H1 (cell line): ENCODE results near the gene CD81. TPM values are rescaled to one million over a fixed set of nuclear protein-coding genes. Genes with fewer than 3 reads are reported as not detected.

Experiments
- CTCF ChIA-PET: fragments of 300-600 bp; sonication (Branson Sonifier 250); formaldehyde crosslinking; loops from one replicate; lab custom pipeline; 2021; ENCODE audit not compliant: partially characterized antibody; lab: Charles Lee
- POLR2A ChIA-PET: fragments of 300-600 bp; sonication (Branson Sonifier 250); formaldehyde crosslinking; loops from one replicate; lab custom pipeline; 2021; ENCODE audit warnings: inconsistent platforms; ENCODE audit not compliant: partially characterized antibody; lab: Charles Lee
- DNase-seq, 2 experiments: peaks; one replicate each; pipeline versions ENCODE4 v3.0.0 to v3.0.0-alpha.2; 2010 to 2022; ENCODE audit warnings: low spot score in 2 of 2, low read depth in 1 of 2, mixed read lengths in 1 of 2
- FAIRE-seq: peaks from 2 replicates; lab custom pipeline; 2011; peaks lifted over from hg19 to GRCh38; lab: Jason Lieb, UNC
- H2AFZ ChIP-seq: 2 replicates; pipeline ENCODE4 v1.8.1; 2012; ENCODE audit warnings: low read length, inconsistent platforms
- H2AK5ac ChIP-seq: 2 replicates; pipeline ENCODE4 v1.6.1; 2013; ENCODE audit warnings: low read depth, low read length
- H2BK120ac ChIP-seq: replicated peaks from 2 replicates; pipeline ENCODE3; 2013; ENCODE audit warnings: low read depth, low read length, inconsistent platforms
- H2BK12ac ChIP-seq: 2 replicates; pipeline ENCODE4 v1.6.1; 2013; ENCODE audit warnings: low read depth, low read length
- H2BK15ac ChIP-seq: 2 replicates; pipeline ENCODE4 v1.6.1; 2013; ENCODE audit warnings: low read length
- H2BK20ac ChIP-seq: 2 replicates; pipeline ENCODE4 v1.6.1; 2013; ENCODE audit warnings: low read length
- H2BK5ac ChIP-seq: 2 replicates; pipeline ENCODE4 v1.6.1; 2013; ENCODE audit warnings: low read depth, low read length
- H3K14ac ChIP-seq: 2 replicates; pipeline ENCODE4 v1.6.1; 2013; ENCODE audit warnings: inconsistent platforms; ENCODE audit not compliant: insufficient read length
- H3K18ac ChIP-seq: 2 replicates; pipeline ENCODE4 v1.6.1; 2013; ENCODE audit warnings: low read length; ENCODE audit errors: extremely low read depth
- H3K23ac ChIP-seq: 2 replicates; pipeline ENCODE4 v1.6.1; 2013; ENCODE audit warnings: inconsistent platforms; ENCODE audit not compliant: insufficient read length
- H3K23me2 ChIP-seq: 2 replicates; pipeline ENCODE4 v1.6.1; 2013; ENCODE audit warnings: low read depth, low read length
- H3K27ac ChIP-seq: 2 replicates; pipeline ENCODE4 v1.6.1; 2011; ENCODE audit warnings: low read depth, low read length, inconsistent platforms
- H3K27me3 ChIP-seq, 4 experiments: replicated peaks in 1 of 4; 1 replicate in 1 of 4; 2 replicates in 3 of 4; pipeline versions ENCODE4 v1.6.1 to v1.8.1; 2011 to 2013; ENCODE audit warnings: low read length in 3 of 4, mild to moderate bottlenecking in 3 of 4, inconsistent platforms in 2 of 4, mixed read lengths in 2 of 4, moderate library complexity in 1 of 4; ENCODE audit not compliant: control insufficient read depth in 3 of 4, insufficient read depth in 3 of 4; ENCODE audit errors: extremely low read depth in 1 of 4
- H3K36me3 ChIP-seq, 4 experiments: 2 replicates each; pipeline versions ENCODE4 v1.6.1 to v1.8.1; 2011 to 2013; ENCODE audit warnings: mild to moderate bottlenecking in 4 of 4, low read length in 3 of 4, moderate library complexity in 2 of 4, control low read depth in 1 of 4, inconsistent platforms in 1 of 4; ENCODE audit not compliant: insufficient read depth in 4 of 4, control insufficient read depth in 2 of 4
- H3K4ac ChIP-seq: replicated peaks from 2 replicates; pipeline ENCODE3; 2013; ENCODE audit warnings: low read length, low read depth, mixed read lengths, inconsistent platforms; ENCODE audit not compliant: insufficient read length
- H3K4me1 ChIP-seq, 4 experiments: replicated peaks in 1 of 4; 1 replicate in 1 of 4; 2 replicates in 3 of 4; pipeline versions ENCODE4 v1.6.1 to v1.8.1; 2011 to 2013; ENCODE audit warnings: low read length in 3 of 4, inconsistent platforms in 2 of 4, mixed read lengths in 1 of 4; ENCODE audit not compliant: insufficient read depth in 4 of 4, control insufficient read depth in 3 of 4
- H3K4me2 ChIP-seq, 2 experiments: 2 replicates each; pipeline versions ENCODE4 v1.6.1 to v1.8.1; 2011 to 2013; ENCODE audit warnings: low read depth in 2 of 2, low read length in 2 of 2, control low read depth in 1 of 2, inconsistent platforms in 1 of 2, mild to moderate bottlenecking in 1 of 2; ENCODE audit not compliant: insufficient read depth in 1 of 2
- H3K4me3 ChIP-seq, 4 experiments: fragments of 200-600, 300-600 bp in 1 of 4; sonication (generic), shearing (Covaris generic), sonication (Bioruptor Twin) in 1 of 4; 2 replicates each; pipeline versions ENCODE4 v1.5.1 to v1.8.1; 2011 to 2016; ENCODE audit warnings: low read length in 4 of 4, low read depth in 3 of 4, control low read depth in 2 of 4, inconsistent platforms in 2 of 4, mild to moderate bottlenecking in 2 of 4, mixed read lengths in 1 of 4, moderate library complexity in 1 of 4; ENCODE audit not compliant: insufficient read depth in 2 of 4; ENCODE audit errors: extremely low read depth in 1 of 4
- H3K56ac ChIP-seq: replicated peaks from 2 replicates; pipeline ENCODE3; 2013; ENCODE audit warnings: low read depth, mild to moderate bottlenecking, mixed read lengths, low read length, inconsistent platforms; ENCODE audit not compliant: insufficient read length
- H3K79me1 ChIP-seq: 2 replicates; pipeline ENCODE4 v1.6.1; 2013; ENCODE audit warnings: low read depth, low read length, control low read depth
- H3K79me2 ChIP-seq, 2 experiments: 2 replicates each; pipeline versions ENCODE4 v1.6.1 to v1.8.1; 2012 to 2013; ENCODE audit warnings: low read length in 2 of 2, mild to moderate bottlenecking in 2 of 2, inconsistent platforms in 1 of 2; ENCODE audit not compliant: insufficient read depth in 2 of 2, control insufficient read depth in 1 of 2
- H3K9ac ChIP-seq, 4 experiments: replicated peaks in 1 of 4; 1 replicate in 1 of 4; 2 replicates in 3 of 4; pipeline versions ENCODE4 v1.6.1 to v1.8.1; 2011 to 2013; ENCODE audit warnings: low read depth in 3 of 4, low read length in 3 of 4, control low read depth in 2 of 4, mild to moderate bottlenecking in 2 of 4, moderate library complexity in 2 of 4, inconsistent platforms in 1 of 4; ENCODE audit errors: extremely low read depth in 1 of 4
- H3K9me3 ChIP-seq, 2 experiments: 2 replicates each; pipeline versions ENCODE4 v1.6.1 to v1.8.1; 2012 to 2013; ENCODE audit warnings: mild to moderate bottlenecking in 2 of 2, moderate library complexity in 2 of 2, control low read depth in 1 of 2, inconsistent platforms in 1 of 2, low read depth in 1 of 2, low read length in 1 of 2, mixed read lengths in 1 of 2; ENCODE audit not compliant: insufficient read depth in 2 of 2
- H4K20me1 ChIP-seq, 2 experiments: replicated peaks in 1 of 2; 2 replicates each; pipeline versions ENCODE3 to v1.8.1; 2011 to 2013; ENCODE audit warnings: inconsistent platforms in 2 of 2, low read length in 2 of 2, mild to moderate bottlenecking in 1 of 2; ENCODE audit not compliant: insufficient read depth in 2 of 2, control insufficient read depth in 1 of 2
- H4K5ac ChIP-seq: 2 replicates; pipeline ENCODE4 v1.6.1; 2013; ENCODE audit warnings: low read length, low read depth, mixed read lengths, inconsistent platforms; ENCODE audit not compliant: insufficient read length
- H4K8ac ChIP-seq: 2 replicates; pipeline ENCODE4 v1.8.0; 2013; ENCODE audit warnings: mild to moderate bottlenecking, moderate library complexity, low read length, inconsistent platforms; ENCODE audit not compliant: insufficient read depth; ENCODE audit errors: extremely low read depth
- H4K91ac ChIP-seq: replicated peaks from 2 replicates; pipeline ENCODE3; 2013; ENCODE audit warnings: low read length, mixed read lengths, inconsistent platforms; ENCODE audit not compliant: insufficient read length
- BACH1 ChIP-seq: IDR thresholded peaks from 2 replicates; pipeline ENCODE4 v1.6.1; 2012; ENCODE audit warnings: low read length, improper control_type of control experiment
- BCL11A ChIP-seq, 2 experiments: IDR thresholded peaks; one replicate each; pipeline ENCODE4 v1.6.1; 2011; ENCODE audit warnings: low read depth in 2 of 2, low read length in 2 of 2, mild to moderate bottlenecking in 2 of 2
- CBX5 ChIP-seq: fragments of 300-800, 300-1000 bp; sonication (generic); IDR thresholded peaks from 2 replicates; pipeline ENCODE4 v1.7.1; 2016; ENCODE audit warnings: antibody characterized with exemption, low read length, low read depth
- CTCF ChIP-seq, 3 experiments: IDR thresholded peaks; 1 replicate in 2 of 3; 2 replicates in 1 of 3; pipeline versions ENCODE4 v1.5.1 to v1.6.1; 2011; ENCODE audit warnings: low read length in 3 of 3, mild to moderate bottlenecking in 3 of 3, inconsistent platforms in 2 of 3, low read depth in 1 of 3, moderate library complexity in 1 of 3; ENCODE audit not compliant: insufficient read depth in 1 of 3; ENCODE audit errors: control extremely low read depth in 1 of 3
- EZH2 ChIP-seq: fragments of 200-600 bp; sonication (generic); IDR thresholded peaks from 2 replicates; pipeline ENCODE4 v1.7.1; 2012; ENCODE audit warnings: low read depth, mild to moderate bottlenecking, moderate library complexity, low read length, inconsistent platforms; ENCODE audit not compliant: severe bottlenecking
- HDAC2 ChIP-seq, 2 experiments: fragments of 300-600 bp in 1 of 2; sonication (generic) in 1 of 2; IDR thresholded peaks; 2 replicates each; pipeline ENCODE4 v1.6.1; 2011 to 2012; ENCODE audit warnings: low read depth in 2 of 2, low read length in 2 of 2, mild to moderate bottlenecking in 2 of 2, moderate library complexity in 2 of 2, borderline replicate concordance in 1 of 2, inconsistent platforms in 1 of 2
- HDAC6 ChIP-seq: IDR thresholded peaks from one replicate; pipeline ENCODE4 v1.7.1; 2012; ENCODE audit warnings: low read depth, mild to moderate bottlenecking, inconsistent platforms, low read length, moderate library complexity
- JUND ChIP-seq: IDR thresholded peaks from 2 replicates; pipeline ENCODE4 v1.6.1; 2011; ENCODE audit warnings: mild to moderate bottlenecking, improper control_type of control experiment, low read length
- MAX ChIP-seq: IDR thresholded peaks from 2 replicates; pipeline ENCODE4 v1.6.1; 2012; ENCODE audit warnings: inconsistent platforms
- SP2 ChIP-seq: IDR thresholded peaks from 2 replicates; pipeline ENCODE4 v1.6.1; 2012; ENCODE audit warnings: mild to moderate bottlenecking, low read length, inconsistent platforms
- YY1 ChIP-seq: IDR thresholded peaks from 2 replicates; pipeline ENCODE4 v1.6.1; 2011; ENCODE audit warnings: low read depth, mild to moderate bottlenecking, low read length
- WGBS, 2 experiments: shearing (Covaris generic) in 1 of 2; methylation state at CpG; one replicate each; pipeline versions ENCODE4 v1.1.6 to v1.1.7; 2013 to 2015; ENCODE audit warnings: low lambda C conversion rate in 2 of 2, mixed read lengths in 2 of 2, inconsistent platforms in 1 of 2, low coverage in 1 of 2, missing lambda C conversion rate in 1 of 2; ENCODE audit not compliant: insufficient replicate concordance in 2 of 2, insufficient coverage in 1 of 2, insufficient read length in 1 of 2; ENCODE audit errors: extremely low coverage in 1 of 2, missing lambda C conversion rate in 1 of 2; 5-methylcytosine and 5-hydroxymethylcytosine counted together
- polyA plus RNA-seq, 7 experiments: library from polyadenylated mRNA; depleted of rRNA in 3 of 7; stranded (reverse) in 5 of 7; unstranded in 2 of 7; fragments of >200 nt in 5 of 7; fragments of 200-250 nt in 2 of 7; gene quantifications; 1 replicate in 5 of 7; 2 replicates in 1 of 7; 4 replicates in 1 of 7; pipeline versions ENCODE4 v1.2.1 to v1.2.3, GENCODE V29; 2011 to 2013; ENCODE audit warnings: missing spikeins in 2 of 7, mixed read lengths in 2 of 7
- total RNA-seq: library from RNA; stranded (reverse); fragmentation: NEBNext Ultra II Directional; extraction: Animal tissue kit (Norgen Biotek cat#: 25700); gene quantifications from 2 replicates; pipeline ENCODE4 v1.2.1, GENCODE V29; 2021

Gene CD81
- total and polyA plus RNA-seq, 2 of the 8 experiments (the other 6 are each of a cell fraction or from before 2014, with no cell fraction given): 238 to 309 TPM

- no peak overlapping the region for H3K9ac ChIP-seq
- H3K27ac ChIP-seq: no peak overlapping the region
- H3K23me2 ChIP-seq: peaks cover 7% of the 10 kb centered on the region; the same call in 1 of the 2 replicates
- H3K27me3 ChIP-seq: peaks cover 11 to 36% (median 26%) of the 10 kb centered on the region in 4 experiments
- no peak overlapping the region for H3K4ac ChIP-seq
- no peak overlapping the region for H2BK20ac ChIP-seq
- H2AK5ac ChIP-seq: 0 out of 2 replicates have a peak overlapping the region, but pooled peaks have one; percentile 24
- POLR2A ChIA-PET: no interaction called here
- DNase-seq: no peak
- no peaks in the 10 kb centered on the region for H3K36me3 ChIP-seq
- CTCF ChIA-PET: interaction anchor here (0.6 to 3.9 kb wide), 6 partner anchors 20 to 531 kb away, joined by 3 to 33 read pairs (median 4); no protein-coding TSS in a partner anchor
- no peak for FAIRE-seq
- H3K23ac ChIP-seq: no peak overlapping the region
- no peak overlapping the region for H4K8ac ChIP-seq
- H4K5ac ChIP-seq: no peak overlapping the region
- H2BK15ac ChIP-seq: no peak overlapping the region
- no peaks in the 10 kb centered on the region for H4K20me1 ChIP-seq
- no peak overlapping the region for H3K4me2 ChIP-seq
- no peak overlapping the region for H3K56ac ChIP-seq
- H2AFZ ChIP-seq: no peak overlapping the region
- no peak overlapping the region for H2BK12ac ChIP-seq
- no peak overlapping the region for H3K18ac ChIP-seq
- no peaks in the 10 kb centered on the region for H3K79me1 ChIP-seq
- H3K9me3 ChIP-seq: no peaks in the 10 kb centered on the region
- H4K91ac ChIP-seq: no peak overlapping the region
- H3K79me2 ChIP-seq: no peaks in the 10 kb centered on the region
- no peak overlapping the region for H3K14ac ChIP-seq
- peaks cover 0 to 3% (median 1%) of the 10 kb centered on the region in 4 experiments; a peak in 1 of 7 replicates for H3K4me1 ChIP-seq
- H2BK120ac ChIP-seq: no peak overlapping the region
- no peak overlapping the region for H2BK5ac ChIP-seq
- 90% methylated on average over 8 of the region's 8 CpGs; no CpG with 5 or more reads in 1 of the 2 experiments for WGBS, 2 experiments
- H3K4me3 ChIP-seq: no peak overlapping the region
- TF ChIP-seq SP2 (no peak), HDAC6 (no peak), MAX (no peak), HDAC2 (IDR thresholded peaks at IDR 0.05; ENCODE audit: borderline replicate concordance in 1 of 2, low read depth in 2 of 2, low read length in 2 of 2) (no peak), CTCF (IDR thresholded peaks at IDR 0.05; ENCODE audit: control extremely low read depth in 1 of 3, insufficient read depth in 1 of 3, low read depth in 1 of 3, low read length in 3 of 3) (no peak), BACH1 (no peak), JUND (no peak), EZH2 (no peak), BCL11A (IDR thresholded peaks at IDR 0.05; ENCODE audit: low read depth in 2 of 2, low read length in 2 of 2) (no peak), CBX5 (no peak), YY1 (no peak)
Observed at GRCh38 chr11:2440646-2441045, 63.5 kb downstream of the CD81 start.
